Mesendoderm (in vitro differentiated cells): ENCODE results near the gene ADAMTSL1.
A peak's percentile ranks its signal among the peaks of the same experiment; 100 is the strongest.

Experiments used
- DNase-seq: peaks from one replicate; pipeline ENCODE4 v3.0.0; 2013
- H2AK5ac ChIP-seq: 2 replicates; pipeline ENCODE4 v1.6.1; 2013; ENCODE audit warnings: low read length, inconsistent platforms
- H2BK120ac ChIP-seq: 2 replicates; pipeline ENCODE4 v1.6.1; 2013; ENCODE audit warnings: low read depth, mild to moderate bottlenecking, low read length, moderate library complexity, mixed read lengths
- H2BK15ac ChIP-seq: replicated peaks from 2 replicates; pipeline ENCODE4 v1.6.1; 2013; ENCODE audit warnings: low read depth, mild to moderate bottlenecking, moderate library complexity
- H2BK5ac ChIP-seq: 2 replicates; pipeline ENCODE4 v1.6.1; 2013; ENCODE audit warnings: low read length, inconsistent platforms
- H3K18ac ChIP-seq: 2 replicates; pipeline ENCODE4 v1.6.1; 2013; ENCODE audit warnings: mild to moderate bottlenecking, low read length, mixed read lengths
- H3K23ac ChIP-seq: one replicate; pipeline ENCODE4 v1.6.1; 2013; ENCODE audit warnings: low read length
- H3K27ac ChIP-seq: 2 replicates; pipeline ENCODE4 v1.5.1; 2013; ENCODE audit warnings: low read depth, mild to moderate bottlenecking, inconsistent platforms, low read length, moderate library complexity
- H3K27me3 ChIP-seq: 2 replicates; pipeline ENCODE4 v1.6.1; 2013; ENCODE audit warnings: low read length, control low read depth, mild to moderate bottlenecking, inconsistent platforms; ENCODE audit not compliant: insufficient read depth, poor library complexity
- H3K36me3 ChIP-seq: 2 replicates; pipeline ENCODE4 v1.6.1; 2013; ENCODE audit warnings: low read length, inconsistent platforms; ENCODE audit not compliant: control insufficient read depth, insufficient read depth
- H3K4ac ChIP-seq: one replicate; pipeline ENCODE4 v1.6.1; 2013; ENCODE audit warnings: low read depth, mild to moderate bottlenecking, low read length, moderate library complexity
- H3K4me1 ChIP-seq: 2 replicates; pipeline ENCODE4 v1.6.1; 2013; ENCODE audit warnings: low read depth, low read length, inconsistent platforms; ENCODE audit not compliant: control insufficient read depth
- H3K4me2 ChIP-seq: 2 replicates; pipeline ENCODE4 v1.6.1; 2013; ENCODE audit warnings: low read length
- H3K4me3 ChIP-seq: 2 replicates; pipeline ENCODE4 v1.5.1; 2013; ENCODE audit warnings: mild to moderate bottlenecking, low read length
- H3K56ac ChIP-seq: one replicate; pipeline ENCODE4 v1.6.1; 2013; ENCODE audit warnings: low read length
- H3K79me1 ChIP-seq: 2 replicates; pipeline ENCODE4 v1.6.1; 2013; ENCODE audit warnings: low read length, inconsistent platforms
- H3K79me2 ChIP-seq: 2 replicates; pipeline ENCODE4 v1.6.1; 2013; ENCODE audit warnings: mild to moderate bottlenecking, low read length; ENCODE audit not compliant: control insufficient read depth, insufficient read depth
- H3K9ac ChIP-seq: 2 replicates; pipeline ENCODE4 v1.6.1; 2013; ENCODE audit warnings: low read length, inconsistent platforms
- H4K5ac ChIP-seq: one replicate; pipeline ENCODE4 v1.6.1; 2013; ENCODE audit warnings: low read length
- H4K8ac ChIP-seq: one replicate; pipeline ENCODE4 v1.6.1; 2013; ENCODE audit warnings: low read depth, mild to moderate bottlenecking, control low read depth, low read length, moderate library complexity
- WGBS: extraction: QIAGEN DNeasy Blood & Tissue Kit; methylation state at CpG from one replicate; pipeline ENCODE4 v1.1.7; 2013; ENCODE audit warnings: low lambda C conversion rate, missing lambda C conversion rate; ENCODE audit not compliant: insufficient coverage; ENCODE audit errors: extremely low coverage; 5-methylcytosine and 5-hydroxymethylcytosine counted together

ADAMTSL1 gene

GRCh38 chr9:18793122-18793521 lies 319.2 kb downstream of the ADAMTSL1 start:
- WGBS, result no CpG with 5 or more reads among the region's 2 CpGs
- Histone ChIP-seq H2BK120ac (no peak overlapping the region), H3K56ac (no peak overlapping the region), H3K23ac (no peak overlapping the region), H2BK15ac (no peak overlapping the region), H3K27ac (no peak overlapping the region), H3K79me1 (no peaks in the 10 kb centered on the region), H3K27me3 (no peaks in the 10 kb centered on the region), H3K4me2 (no peak overlapping the region), H3K9ac (no peak overlapping the region), H3K4me1 (peaks cover 2% of the 10 kb centered on the region), H3K18ac (no peak overlapping the region), H2BK5ac (no peak overlapping the region), H4K5ac (no peak overlapping the region), H3K4ac (no peak overlapping the region), H2AK5ac (no peak overlapping the region), H3K79me2 (no peaks in the 10 kb centered on the region), H3K4me3 (no peak overlapping the region), H4K8ac (no peak overlapping the region), H3K36me3 (no peaks in the 10 kb centered on the region)
- peak; percentile 61 for DNase-seq

GRCh38 chr9:18795947-18796671 lies 322.2 kb downstream of the ADAMTSL1 start:
- no peak for DNase-seq
- Histone ChIP-seq H3K27me3 (no peaks in the 10 kb centered on the region), H3K18ac (no peak overlapping the region), H2BK15ac (no peak overlapping the region), H3K23ac (no peak overlapping the region), H3K4me3 (no peak overlapping the region), H3K4me1 (peaks cover 2% of the 10 kb centered on the region), H3K4me2 (no peak overlapping the region), H3K79me2 (no peaks in the 10 kb centered on the region), H3K9ac (no peak overlapping the region), H4K5ac (no peak overlapping the region), H3K4ac (no peak overlapping the region), H2BK120ac (no peak overlapping the region), H3K79me1 (no peaks in the 10 kb centered on the region), H3K27ac (no peak overlapping the region), H4K8ac (no peak overlapping the region), H3K36me3 (no peaks in the 10 kb centered on the region), H2BK5ac (no peak overlapping the region), H3K56ac (no peak overlapping the region), H2AK5ac (no peak overlapping the region)
- no CpG with 5 or more reads among the region's 5 CpGs for WGBS

- Histone ChIP-seq H4K5ac (no peak overlapping the region), H3K79me1 (no peaks in the 10 kb centered on the region), H3K27ac (no peak overlapping the region)
Measured at GRCh38 chr9:18796696-18797270, 322.8 kb downstream of the ADAMTSL1 start.

GRCh38 chr9:18798106-18798505 lies 324.2 kb downstream of the ADAMTSL1 start:
- H3K4ac ChIP-seq, result no peak overlapping the region
- H3K27ac ChIP-seq, result no peak overlapping the region
- no peak overlapping the region for H3K23ac ChIP-seq
- H3K79me1 ChIP-seq, result no peaks in the 10 kb centered on the region
- no peak for DNase-seq
- H4K5ac ChIP-seq, result no peak overlapping the region
- no peaks in the 10 kb centered on the region for H3K79me2 ChIP-seq
- no peak overlapping the region for H3K56ac ChIP-seq
- no peak overlapping the region for H3K4me2 ChIP-seq
- no peaks in the 10 kb centered on the region for H3K36me3 ChIP-seq
- WGBS, result no CpG with 5 or more reads among the region's 1 CpG
- no peak overlapping the region for H4K8ac ChIP-seq
- H2AK5ac ChIP-seq, result no peak overlapping the region
- H2BK120ac ChIP-seq, result no peak overlapping the region
- H2BK15ac ChIP-seq, result no peak overlapping the region
- no peak overlapping the region for H3K9ac ChIP-seq
- no peaks in the 10 kb centered on the region for H3K27me3 ChIP-seq
- no peak overlapping the region for H3K18ac ChIP-seq
- H3K4me3 ChIP-seq, result no peak overlapping the region
- H3K4me1 ChIP-seq, result no peaks in the 10 kb centered on the region
- H2BK5ac ChIP-seq, result no peak overlapping the region

More at GRCh38 chr9:18796696-18797270, 322.8 kb downstream of the ADAMTSL1 start:
- Histone ChIP-seq H3K27me3 (no peaks in the 10 kb centered on the region), H3K56ac (no peak overlapping the region), H3K4me1 (peaks cover 2% of the 10 kb centered on the region), H4K8ac (no peak overlapping the region), H3K18ac (no peak overlapping the region), H3K36me3 (no peaks in the 10 kb centered on the region), H2BK15ac (no peak overlapping the region), H3K23ac (no peak overlapping the region), H3K4ac (no peak overlapping the region), H3K4me3 (no peak overlapping the region), H3K4me2 (no peak overlapping the region), H2BK120ac (no peak overlapping the region), H2AK5ac (no peak overlapping the region), H3K79me2 (no peaks in the 10 kb centered on the region), H2BK5ac (no peak overlapping the region), H3K9ac (no peak overlapping the region)
- no peak for DNase-seq
- no CpG with 5 or more reads among the region's 3 CpGs for WGBS

GRCh38 chr9:18798508-18799290 lies 324.7 kb downstream of the ADAMTSL1 start:
- Histone ChIP-seq H3K4ac (no peak overlapping the region), H3K23ac (no peak overlapping the region), H4K5ac (no peak overlapping the region), H3K18ac (no peak overlapping the region), H3K4me2 (no peak overlapping the region), H3K4me1 (no peaks in the 10 kb centered on the region), H3K56ac (no peak overlapping the region), H3K79me1 (no peaks in the 10 kb centered on the region), H2AK5ac (no peak overlapping the region), H3K36me3 (no peaks in the 10 kb centered on the region), H2BK5ac (no peak overlapping the region), H3K9ac (no peak overlapping the region), H4K8ac (no peak overlapping the region), H2BK120ac (no peak overlapping the region), H2BK15ac (no peak overlapping the region), H3K79me2 (no peaks in the 10 kb centered on the region), H3K27me3 (no peaks in the 10 kb centered on the region), H3K4me3 (no peak overlapping the region), H3K27ac (no peak overlapping the region)
- DNase-seq, result peak; percentile 62
- no CpG with 5 or more reads among the region's 5 CpGs for WGBS
